HEK293 (cell line): Measurements from ENCODE around the gene CAMTA2.
A peak's percentile ranks its signal among the peaks of the same experiment; 100 is the strongest.

Source experiments
- CTCF ChIA-PET: fragments of 350-600 bp; formaldehyde crosslinking; extraction: SDS; loops from one replicate; lab custom pipeline; 2021; ENCODE audit warnings: antibody characterized with exemption; lab: Yijun Ruan, JAX
- POLR2A ChIA-PET: fragments of 300-600 bp; formaldehyde crosslinking; extraction: SDS; loops from one replicate; lab custom pipeline; 2020; ENCODE audit warnings: antibody characterized with exemption, inconsistent platforms; lab: Yijun Ruan, JAX
- H3K27ac ChIP-seq: fragments of 200-500 bp; sonication (Bioruptor generic); 2 replicates; pipeline ENCODE4 v1.5.1; 2014; ENCODE audit warnings: low read depth, low read length, control low read depth, inconsistent platforms; ENCODE audit errors: extremely low read depth
- H3K36me3 ChIP-seq, 2 experiments: fragments of 200-500 bp in 1 of 2; sonication (Bioruptor generic) in 1 of 2; 1 replicate in 1 of 2; 2 replicates in 1 of 2; pipeline ENCODE4 v1.5.1; 2014 to 2017; ENCODE audit warnings: inconsistent platforms in 2 of 2, low read length in 2 of 2; ENCODE audit not compliant: control insufficient read depth in 2 of 2, insufficient read depth in 1 of 2
- H3K4me1 ChIP-seq: fragments of 200-500 bp; sonication (Bioruptor generic); 2 replicates; pipeline ENCODE4 v1.5.1; 2014; ENCODE audit warnings: mild to moderate bottlenecking, low read length, inconsistent platforms; ENCODE audit not compliant: control insufficient read depth, insufficient read depth
- H3K4me3 ChIP-seq: 2 replicates; pipeline ENCODE4 v1.5.1; 2011; ENCODE audit warnings: low read depth, mild to moderate bottlenecking, control low read depth, low read length, moderate library complexity
- H3K9me3 ChIP-seq: fragments of 200-500 bp; sonication (Bioruptor generic); 2 replicates; pipeline ENCODE4 v1.5.1; 2014; ENCODE audit warnings: low read depth, low read length, inconsistent platforms; ENCODE audit not compliant: control insufficient read depth, insufficient read depth
- KLF17 ChIP-seq: fragments of 450-650 bp; formaldehyde crosslinking; IDR thresholded peaks from 2 replicates; pipeline ENCODE4 v1.5.1; 2016; ENCODE audit warnings: missing biosample characterization, missing genetic modification characterization
- KLF7 ChIP-seq: fragments of 450-650 bp; formaldehyde crosslinking; IDR thresholded peaks from 2 replicates; pipeline ENCODE4 v1.5.1; 2016; ENCODE audit warnings: missing biosample characterization, missing genetic modification characterization, borderline replicate concordance
- RBAK ChIP-seq: fragments of 450-650 bp; formaldehyde crosslinking; IDR thresholded peaks from 2 replicates; pipeline ENCODE4 v1.5.1; 2016; ENCODE audit warnings: missing biosample characterization, missing genetic modification characterization
- YY2 ChIP-seq: fragments of 450-650 bp; formaldehyde crosslinking; IDR thresholded peaks from 2 replicates; pipeline ENCODE4 v1.5.1; 2016; ENCODE audit warnings: missing biosample characterization, missing genetic modification characterization
- ZBTB7A ChIP-seq: fragments of 450-650 bp; formaldehyde crosslinking; IDR thresholded peaks from 2 replicates; pipeline ENCODE4 v1.5.1; 2016; ENCODE audit warnings: low read depth, missing biosample characterization, missing genetic modification characterization
- ZIC2 ChIP-seq: fragments of 450-650 bp; formaldehyde crosslinking; IDR thresholded peaks from 2 replicates; pipeline ENCODE4 v1.5.1; 2016; ENCODE audit warnings: missing biosample characterization, missing genetic modification characterization
- ZNF121 ChIP-seq: fragments of 450-650 bp; formaldehyde crosslinking; IDR thresholded peaks from 2 replicates; pipeline ENCODE4 v1.5.1; 2016; ENCODE audit warnings: missing biosample characterization, missing genetic modification characterization
- ZNF155 ChIP-seq: fragments of 450-650 bp; formaldehyde crosslinking; IDR thresholded peaks from 2 replicates; pipeline ENCODE4 v1.5.1; 2016; ENCODE audit warnings: missing biosample characterization, missing genetic modification characterization
- ZNF324 ChIP-seq: fragments of 450-650 bp; formaldehyde crosslinking; IDR thresholded peaks from 2 replicates; pipeline ENCODE4 v1.5.1; 2016; ENCODE audit warnings: missing biosample characterization, missing genetic modification characterization
- ZNF341 ChIP-seq: fragments of 450-650 bp; formaldehyde crosslinking; IDR thresholded peaks from 2 replicates; pipeline ENCODE4; 2016; ENCODE audit warnings: low read depth, missing biosample characterization, missing genetic modification characterization
- ZNF350 ChIP-seq: fragments of 450-650 bp; formaldehyde crosslinking; IDR thresholded peaks from 2 replicates; pipeline ENCODE4 v1.5.0; 2017; ENCODE audit warnings: missing biosample characterization, mild to moderate bottlenecking, missing genetic modification characterization
- ZNF366 ChIP-seq: fragments of 450-650 bp; formaldehyde crosslinking; conservative IDR thresholded peaks from 2 replicates; pipeline ENCODE4 v1.5.1; 2016; ENCODE audit warnings: missing biosample characterization, missing genetic modification characterization
- ZNF37A ChIP-seq: fragments of 450-650 bp; IDR thresholded peaks from 2 replicates; pipeline ENCODE4 v1.5.1; 2018; ENCODE audit warnings: missing biosample characterization, missing genetic modification characterization
- ZNF488 ChIP-seq: fragments of 450-650 bp; formaldehyde crosslinking; IDR thresholded peaks from 2 replicates; pipeline ENCODE4 v1.5.1; 2016; ENCODE audit warnings: missing biosample characterization, missing genetic modification characterization
- ZNF548 ChIP-seq: fragments of 450-650 bp; formaldehyde crosslinking; IDR thresholded peaks from 2 replicates; pipeline ENCODE4 v1.5.1; 2016; ENCODE audit warnings: missing biosample characterization, missing genetic modification characterization
- ZNF555 ChIP-seq: fragments of 450-650 bp; formaldehyde crosslinking; conservative IDR thresholded peaks from 2 replicates; pipeline ENCODE4 v1.5.1; 2017; ENCODE audit warnings: missing biosample characterization, mild to moderate bottlenecking, missing genetic modification characterization, inconsistent platforms
- ZNF623 ChIP-seq: fragments of 450-650 bp; formaldehyde crosslinking; IDR thresholded peaks from 2 replicates; pipeline ENCODE4 v1.5.1; 2016; ENCODE audit warnings: missing biosample characterization, missing genetic modification characterization
- ZNF626 ChIP-seq: fragments of 450-650 bp; sonication (Bioruptor Pico); formaldehyde crosslinking; IDR thresholded peaks from 2 replicates; pipeline ENCODE4 v1.5.1; 2018; ENCODE audit warnings: missing biosample characterization, missing genetic modification characterization, inconsistent platforms
- ZNF670 ChIP-seq: fragments of 450-650 bp; formaldehyde crosslinking; IDR thresholded peaks from 2 replicates; pipeline ENCODE4 v1.5.1; 2016; ENCODE audit warnings: missing biosample characterization, missing genetic modification characterization, low read depth
- ZNF701 ChIP-seq: fragments of 450-650 bp; formaldehyde crosslinking; IDR thresholded peaks from 2 replicates; pipeline ENCODE4 v1.5.1; 2016; ENCODE audit warnings: missing biosample characterization, missing genetic modification characterization
- TF ChIP-seq, protein P1 (sequence below): fragments of 450-650 bp; formaldehyde crosslinking; IDR thresholded peaks from 2 replicates; pipeline ENCODE4 v1.5.1; 2016; ENCODE audit warnings: missing biosample characterization, missing genetic modification characterization
- TF ChIP-seq, protein P2 (sequence below): fragments of 450-650 bp; formaldehyde crosslinking; IDR thresholded peaks from 2 replicates; pipeline ENCODE4 v1.5.1; 2016; ENCODE audit warnings: missing biosample characterization, missing genetic modification characterization

The CAMTA2 gene

GRCh38 chr17:4939546-4939795, 48.0 kb downstream of the CAMTA2 start (continued):
- TF ChIP-seq ZNF488 (tag by site-specific recombination) (no peak), ZNF670 (tag by site-specific recombination) (no peak), ZIC2 (tag by site-specific recombination) (peak; percentile 86), KLF17 (tag by site-specific recombination) (no peak), ZNF324 (tag by site-specific recombination) (peak; percentile 69; the same call in 1 of the 2 replicates), YY2 (tag by site-specific recombination) (0 out of 2 replicates have a peak, but pooled peaks have one; percentile 82), RBAK (tag by site-specific recombination) (no peak), ZNF701 (tag by site-specific recombination) (no peak), ZNF37A (tag by site-specific recombination) (no peak)
- TF ChIP-seq, protein P1, sequence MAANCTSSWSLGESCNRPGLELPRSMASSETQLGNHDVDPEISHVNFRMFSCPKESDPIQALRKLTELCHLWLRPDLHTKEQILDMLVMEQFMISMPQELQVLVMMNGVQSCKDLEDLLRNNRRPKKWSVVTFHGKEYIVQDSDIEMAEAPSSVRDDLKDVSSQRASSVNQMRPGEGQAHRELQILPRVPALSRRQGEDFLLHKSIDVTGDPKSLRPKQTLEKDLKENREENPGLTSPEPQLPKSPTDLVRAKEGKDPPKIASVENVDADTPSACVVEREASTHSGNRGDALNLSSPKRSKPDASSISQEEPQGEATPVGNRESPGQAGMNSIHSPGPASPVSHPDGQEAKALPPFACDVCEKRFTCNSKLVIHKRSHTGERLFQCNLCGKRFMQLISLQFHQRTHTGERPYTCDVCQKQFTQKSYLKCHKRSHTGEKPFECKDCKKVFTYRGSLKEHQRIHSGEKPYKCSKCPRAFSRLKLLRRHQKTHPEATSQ (tag by site-specific recombination): peak; percentile 70; the same call in 1 of the 2 replicates
- TF ChIP-seq, all 188 proteins: peak for 8

GRCh38 chr17:4938688-4939545, 48.6 kb downstream of the CAMTA2 start:
- Histone ChIP-seq H3K4me3 (peak overlapping the region; percentile 87), H3K4me1 (peaks cover 9% of the 10 kb centered on the region), H3K27ac (peak overlapping the region; percentile 93), H3K9me3 (no peaks in the 10 kb centered on the region), H3K36me3 (peaks cover 32 to 62% of the 10 kb centered on the region in 2 experiments)
- no peak for TF ChIP-seq ZNF548
- CTCF ChIA-PET: interaction anchor here (0.6 to 3.0 kb wide), 7 partner anchors 9 to 1059 kb away, joined by 3 to 20 read pairs (median 3); partner anchors contain the start of gene PFN1
- POLR2A ChIA-PET: interaction anchor here (0.5 to 3.4 kb wide), 17 partner anchors 9 to 253 kb away, joined by 3 to 109 read pairs (median 7); partner anchors contain the start of genes CHRNE, ENO3, INCA1 and KIF1C

GRCh38 chr17:4938069-4938491, 49.4 kb downstream of the CAMTA2 start:
- no peaks in the 10 kb centered on the region for H3K9me3 ChIP-seq
- POLR2A ChIA-PET: interaction anchor here (0.6 to 3.4 kb wide), 3 partner anchors 13 to 36 kb away, joined by 3 to 109 read pairs (median 3); partner anchors contain the start of genes ENO3, PFN1 and SPAG7
- TF ChIP-seq ZNF350 (tag by site-specific recombination): no peak
- TF ChIP-seq ZNF155 (tag by site-specific recombination): no peak
- H3K4me1 ChIP-seq: peaks cover 9% of the 10 kb centered on the region
- H3K36me3 ChIP-seq: peaks cover 24 to 55% of the 10 kb centered on the region in 2 experiments
- H3K27ac ChIP-seq: peak overlapping the region; percentile 93; the same call in 1 of the 2 replicates
- CTCF ChIA-PET: interaction anchor here (0.6 to 3.0 kb wide), 2 partner anchors 24 to 29 kb away, joined by 3 to 20 read pairs; no protein-coding TSS in a partner anchor
- H3K4me3 ChIP-seq: no peak overlapping the region

- no peaks in the 10 kb centered on the region for H3K9me3 ChIP-seq
- POLR2A ChIA-PET: interaction anchor here (0.6 to 3.4 kb wide), 5 partner anchors 11 to 36 kb away, joined by 3 to 109 read pairs (median 6); partner anchors contain the start of genes ENO3, PFN1 and SPAG7
- no peak overlapping the region; the same call in 1 of the 2 replicates for H3K27ac ChIP-seq
- H3K4me3 ChIP-seq: no peak overlapping the region
- H3K36me3 ChIP-seq: peaks cover 19 to 53% of the 10 kb centered on the region in 2 experiments
- H3K4me1 ChIP-seq: peaks cover 9% of the 10 kb centered on the region
- CTCF ChIA-PET: interaction anchor here (0.6 to 1.2 kb wide), 2 partner anchors 24 to 28 kb away, joined by 3 to 4 read pairs; no protein-coding TSS in a partner anchor
- TF ChIP-seq ZNF341 (tag by site-specific recombination) (no peak), ZNF121 (tag by site-specific recombination) (no peak), ZNF366 (tag by site-specific recombination) (no peak), ZNF623 (tag by site-specific recombination) (no peak), ZNF555 (no peak), ZNF626 (no peak), KLF7 (no peak), ZBTB7A (tag by site-specific recombination) (no peak)
- TF ChIP-seq, protein P2, sequence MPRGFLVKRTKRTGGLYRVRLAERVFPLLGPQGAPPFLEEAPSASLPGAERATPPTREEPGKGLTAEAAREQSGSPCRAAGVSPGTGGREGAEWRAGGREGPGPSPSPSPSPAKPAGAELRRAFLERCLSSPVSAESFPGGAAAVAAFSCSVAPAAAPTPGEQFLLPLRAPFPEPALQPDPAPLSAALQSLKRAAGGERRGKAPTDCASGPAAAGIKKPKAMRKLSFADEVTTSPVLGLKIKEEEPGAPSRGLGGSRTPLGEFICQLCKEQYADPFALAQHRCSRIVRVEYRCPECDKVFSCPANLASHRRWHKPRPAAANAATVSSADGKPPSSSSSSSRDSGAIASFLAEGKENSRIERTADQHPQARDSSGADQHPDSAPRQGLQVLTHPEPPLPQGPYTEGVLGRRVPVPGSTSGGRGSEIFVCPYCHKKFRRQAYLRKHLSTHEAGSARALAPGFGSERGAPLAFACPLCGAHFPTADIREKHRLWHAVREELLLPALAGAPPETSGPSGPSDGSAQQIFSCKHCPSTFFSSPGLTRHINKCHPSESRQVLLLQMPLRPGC (tag by site-specific recombination): no peak
Observed at GRCh38 chr17:4937553-4937952, 49.9 kb downstream of the CAMTA2 start.
